Pericardium fibroblast (primary cell): ENCODE measurements around the gene MAP3K21. TPM values are rescaled to one million over a fixed set of nuclear protein-coding genes. Genes with fewer than 3 reads are reported as not detected.

ENCODE experiments used
- total RNA-seq: library from RNA; depleted of rRNA; stranded (reverse); fragments of >200 nt; gene quantifications from 2 replicates; pipeline ENCODE4 v1.2.3, GENCODE V29; 2015

The MAP3K21 gene
- 0.58 and 0.85 TPM in 2 replicates for total RNA-seq

DNA sequence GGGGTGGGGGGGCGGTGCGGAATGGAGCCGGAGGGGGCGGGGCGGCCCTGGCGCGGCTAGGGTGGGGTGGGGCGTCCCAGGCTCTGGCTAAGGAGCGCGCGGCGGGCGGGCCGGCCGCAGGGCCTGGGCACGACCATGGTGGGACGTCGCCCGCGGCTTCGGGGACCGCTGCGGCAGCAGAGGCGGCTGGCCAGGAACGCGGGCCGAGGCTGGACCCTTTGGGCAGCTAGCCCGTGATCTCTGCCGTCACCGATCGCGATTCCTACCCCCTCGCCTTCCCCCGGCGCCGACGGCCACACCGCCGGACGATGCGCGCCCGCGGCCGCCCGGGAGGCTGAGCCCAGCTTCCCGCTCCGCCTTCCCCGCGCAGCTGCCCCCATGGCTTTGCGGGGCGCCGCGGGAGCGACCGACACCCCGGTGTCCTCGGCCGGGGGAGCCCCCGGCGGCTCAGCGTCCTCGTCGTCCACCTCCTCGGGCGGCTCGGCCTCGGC lies at the start of gene MAP3K21:
Gene MAP3K21 (plus strand): TSS at position 74 of the 491 bp plus-strand sequence. CDS start 305 bp downstream, at position 379.

DNA sequence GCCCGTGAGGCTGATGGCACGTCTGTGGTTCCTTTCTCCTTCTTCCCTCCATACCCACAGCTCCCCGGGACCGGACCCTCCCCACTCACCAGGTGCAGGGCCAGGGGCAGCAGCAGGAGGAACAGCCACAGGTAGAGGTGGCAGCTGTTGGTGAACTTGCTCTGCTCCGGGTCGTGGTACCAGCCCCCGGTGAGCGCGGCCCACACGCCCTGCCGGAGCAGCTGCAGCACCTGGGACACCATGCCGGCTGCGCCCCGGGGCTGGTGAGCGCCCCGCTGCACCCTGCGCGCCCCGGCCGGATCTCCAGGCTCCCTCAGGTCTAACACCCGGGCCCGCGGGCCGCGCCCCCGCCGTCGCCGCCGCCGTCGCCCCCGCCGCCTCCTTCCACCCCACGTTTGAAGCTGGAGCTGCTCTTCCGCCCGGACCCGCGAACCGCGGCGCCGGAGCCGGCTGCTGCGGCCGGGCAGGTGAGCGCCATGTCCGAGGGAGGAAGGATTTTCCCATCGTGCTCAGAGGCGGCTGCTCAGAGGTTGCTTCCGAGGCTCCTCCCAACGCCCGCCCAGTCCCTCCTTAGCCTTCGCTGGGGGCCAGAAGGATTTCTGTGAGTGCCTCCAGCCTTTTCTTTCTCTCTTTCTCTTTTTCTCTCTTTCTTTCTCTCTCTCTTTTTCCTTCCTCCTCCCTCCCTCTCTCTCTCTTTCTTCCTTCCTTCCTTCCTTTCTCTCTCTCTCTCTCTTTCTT lies 32.1 kb upstream of the MAP3K21 start, which contains the start of gene PCNX2:
Gene PCNX2 (minus strand): TSS at position 489 of the 738 bp plus-strand sequence. CDS start 247 bp downstream, at position 242.

Other genes starting within 250 kb of the MAP3K21 start
- gene PCNX2, start 32.0 kb upstream of the MAP3K21 start, total RNA-seq = 14.4 and 16.6 TPM in 2 replicates